Lower leg skin (tissue), 4 donors: Measurements from ENCODE around the gene MNX1. TPM values are rescaled to one million over a fixed set of nuclear protein-coding genes. Genes with fewer than 3 reads are reported as not detected.
A peak's percentile ranks its signal among the peaks of the same experiment; 100 is the strongest.

Experiments used
- DNase-seq, 2 donors: peaks; one replicate each; pipeline ENCODE4 v3.0.0-alpha.2; 2019; ENCODE audit warnings: low spot score in 2 of 2
- H3K4me3 ChIP-seq: fragments of 200-600 bp; sonication (generic); 2 replicates; pipeline ENCODE4 v1.5.1; 2017; ENCODE audit warnings: mild to moderate bottlenecking, low read depth; ENCODE audit not compliant: poor library complexity, severe bottlenecking
- CTCF ChIP-seq, 3 donors: fragments of 450-650 bp; IDR thresholded peaks; one replicate each; pipeline ENCODE4 v1.5.1; 2016; ENCODE audit warnings: antibody characterized with exemption in 3 of 3, mild to moderate bottlenecking in 3 of 3, moderate library complexity in 2 of 3
- POLR2A ChIP-seq, 2 donors: fragments of 450-650 bp; IDR thresholded peaks; one replicate each; pipeline ENCODE4 v1.6.1; 2016 to 2017; ENCODE audit warnings: antibody characterized with exemption in 2 of 2, mild to moderate bottlenecking in 1 of 2, moderate library complexity in 1 of 2
- WGBS, 2 donors: methylation state at CpG; one replicate each; pipeline ENCODE4 v1.1.5; 2018; 5-methylcytosine and 5-hydroxymethylcytosine counted together
- intact Hi-C: fragments of 100-400 bp; cut with DNase I; formaldehyde crosslinking; loops from one replicate; pipeline ENCODE4 v1.15.0; 2023; ENCODE audit warnings: low total_unique reads
- total RNA-seq, 4 donors: library from RNA; depleted of rRNA; stranded (reverse); fragments of >200 nt; gene quantifications; one replicate each; pipeline ENCODE4 v1.1.0, GENCODE V29; 2016

MNX1 gene
- total RNA-seq, 4 donors from 2014 or later: 0.76 TPM; not detected in 3

DNA sequence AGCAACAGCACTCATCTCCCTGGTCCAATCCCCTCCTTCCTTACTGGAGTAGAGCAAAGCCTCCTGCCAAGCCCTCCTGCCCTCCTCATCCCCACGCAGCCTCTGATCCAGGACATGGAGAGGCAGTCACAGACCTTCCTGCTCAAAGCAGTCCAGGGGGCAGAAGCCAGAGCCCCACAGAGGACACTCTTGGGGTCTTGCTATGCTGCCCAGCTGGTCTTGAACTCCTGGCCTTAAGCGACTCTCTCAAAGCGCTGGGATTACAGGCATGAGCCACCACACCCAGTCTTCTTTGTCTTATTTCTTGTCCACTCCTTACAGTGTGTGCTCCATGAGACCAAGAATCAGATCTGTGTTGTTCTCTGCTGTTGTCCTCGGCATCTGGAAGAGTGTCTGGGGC lies 26.6 kb upstream of the MNX1 start:
- peak in 1 of 2 donors; percentile 20 for DNase-seq
- TF ChIP-seq POLR2A (IDR thresholded peaks at IDR 0.05) (no peak), CTCF (IDR thresholded peaks at IDR 0.05) (no peak)
- no peak overlapping the region for H3K4me3 ChIP-seq
- intact Hi-C loops: no loop called here
- WGBS, 2 donors: 89 to 90% methylated on average over 4 of the region's 4 CpGs

GRCh38 chr7:157035979-157036378 lies 25.5 kb upstream of the MNX1 start:
- 49 to 67% methylated on average over 1 of the region's 1 CpG for WGBS, 2 donors
- DNase-seq: no peak

DNA sequence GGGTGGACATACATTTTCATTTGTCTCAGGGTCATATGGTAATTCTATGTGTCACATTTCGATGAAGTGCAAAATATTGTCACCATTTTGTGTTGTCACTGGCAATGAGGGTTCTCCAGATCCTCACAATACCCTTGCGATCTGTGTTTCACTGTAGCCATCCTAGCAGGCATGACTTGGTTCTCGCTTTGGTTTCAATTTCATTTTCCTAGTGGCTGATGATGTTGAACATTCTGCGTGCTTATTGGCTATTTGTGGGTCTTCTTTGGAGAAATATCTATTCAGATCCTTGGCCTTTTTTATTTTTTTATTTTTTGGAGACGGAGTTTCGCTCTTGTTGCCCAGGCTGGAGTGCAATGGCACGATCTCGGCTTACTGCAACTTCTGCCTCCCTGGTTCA lies 24.8 kb upstream of the MNX1 start:
- WGBS, 2 donors: 93% methylated on average over 8 of the region's 8 CpGs
- TF ChIP-seq POLR2A (IDR thresholded peaks at IDR 0.05) (no peak), CTCF (IDR thresholded peaks at IDR 0.05) (no peak)
- no peak overlapping the region for H3K4me3 ChIP-seq
- peak in 1 of 2 donors; percentile 29 for DNase-seq
- intact Hi-C loops: no loop called here

More at GRCh38 chr7:157035979-157036378, 25.5 kb upstream of the MNX1 start:
- no peak overlapping the region for H3K4me3 ChIP-seq
- TF ChIP-seq POLR2A (IDR thresholded peaks at IDR 0.05) (no peak), CTCF (IDR thresholded peaks at IDR 0.05) (no peak)
- intact Hi-C loops: no loop called here

GRCh38 chr7:157033483-157034473 lies 23.3 kb upstream of the MNX1 start:
- TF ChIP-seq CTCF (IDR thresholded peaks at IDR 0.05) (no peak), POLR2A (IDR thresholded peaks at IDR 0.05) (no peak)
- H3K4me3 ChIP-seq: no peak overlapping the region
- DNase-seq: peak in 1 of 2 donors; percentile 76
- intact Hi-C loops: no loop called here
- WGBS, 2 donors: 81 to 88% methylated on average over 20 to 23 of the region's 23 CpGs

GRCh38 chr7:157032644-157033482 lies 22.4 kb upstream of the MNX1 start:
- intact Hi-C loops: no loop called here
- no peak overlapping the region for H3K4me3 ChIP-seq
- DNase-seq: peak in 1 of 2 donors; percentile 64
- 50 to 54% methylated on average over 17 to 25 of the region's 25 CpGs for WGBS, 2 donors
- TF ChIP-seq POLR2A (IDR thresholded peaks at IDR 0.05) (no peak), CTCF (IDR thresholded peaks at IDR 0.05) (no peak)
